Endothelial cell of hepatic sinusoid (primary cell): Measurements from ENCODE around the gene PIGU.

Experiments
- in situ Hi-C: cut with HindIII; loops from 2 replicates; pipeline ENCODE4 v1.10.0; 2017; ENCODE audit warnings: low sequenced_read_pairs

The PIGU gene

GRCh38 chr20:34539756-34540155 lies 137.1 kb downstream of the PIGU start:
- in situ Hi-C loops: loop anchor here (5.0 kb wide), 1 partner anchor 52 kb away; no protein-coding TSS in a partner anchor

DNA sequence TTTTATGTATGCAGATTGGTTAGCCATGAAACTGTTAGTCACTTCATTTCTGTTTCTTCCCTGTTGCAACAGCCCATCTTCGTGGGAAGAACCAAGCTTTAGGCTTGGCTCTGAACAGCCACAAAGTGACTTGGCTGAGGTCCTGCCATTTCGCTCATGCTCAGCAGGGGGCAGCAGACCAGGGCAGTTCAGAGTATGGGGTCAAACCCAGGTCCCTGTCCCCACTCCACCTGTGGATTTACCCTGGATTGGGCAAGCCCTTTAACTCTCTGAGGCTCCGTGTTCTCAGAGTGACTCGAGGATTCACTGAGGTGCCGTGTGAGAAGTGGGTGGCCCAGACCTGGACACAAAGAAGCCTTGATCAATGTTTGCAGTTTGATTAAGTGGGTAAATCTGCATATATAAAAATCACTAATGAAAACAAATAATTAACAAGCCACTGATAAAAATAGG lies 138.2 kb downstream of the PIGU start:
- in situ Hi-C loops: loop anchor here (5.0 kb wide), 1 partner anchor 51 kb away; no protein-coding TSS in a partner anchor

GRCh38 chr20:34537651-34538050 lies 139.2 kb downstream of the PIGU start:
- in situ Hi-C loops: loop anchor here (5.0 kb wide), 1 partner anchor 50 kb away; no protein-coding TSS in a partner anchor

- in situ Hi-C loops: loop anchor here (5.0 kb wide), 1 partner anchor 50 kb away; no protein-coding TSS in a partner anchor
Observed at GRCh38 chr20:34536798-34537394, 140.0 kb downstream of the PIGU start.

DNA sequence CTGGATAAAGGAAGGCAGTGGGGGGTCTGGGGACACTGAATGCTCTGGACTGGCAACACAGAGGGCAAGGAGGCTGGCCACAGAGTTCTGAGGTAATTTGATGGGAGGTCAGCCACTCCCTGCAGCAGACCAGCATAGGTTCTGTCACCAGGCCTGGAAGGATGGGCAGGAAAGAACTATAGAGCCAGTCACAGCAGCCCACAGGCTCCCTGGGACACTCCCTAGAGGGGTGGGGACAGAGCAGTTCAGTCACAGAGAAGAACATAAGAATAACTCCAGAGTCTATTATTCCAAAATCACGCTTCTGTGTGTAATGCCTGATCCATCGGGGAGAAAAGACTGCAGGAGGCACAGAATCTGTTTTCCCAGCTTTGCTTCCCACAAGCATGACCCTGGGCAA lies 141.0 kb downstream of the PIGU start:
- in situ Hi-C loops: loop anchor here (5.0 kb wide), 1 partner anchor 49 kb away; no protein-coding TSS in a partner anchor

GRCh38 chr20:34535301-34535840 lies 141.5 kb downstream of the PIGU start:
- in situ Hi-C loops: loop anchor here (5.0 kb wide), 1 partner anchor 48 kb away; no protein-coding TSS in a partner anchor

DNA sequence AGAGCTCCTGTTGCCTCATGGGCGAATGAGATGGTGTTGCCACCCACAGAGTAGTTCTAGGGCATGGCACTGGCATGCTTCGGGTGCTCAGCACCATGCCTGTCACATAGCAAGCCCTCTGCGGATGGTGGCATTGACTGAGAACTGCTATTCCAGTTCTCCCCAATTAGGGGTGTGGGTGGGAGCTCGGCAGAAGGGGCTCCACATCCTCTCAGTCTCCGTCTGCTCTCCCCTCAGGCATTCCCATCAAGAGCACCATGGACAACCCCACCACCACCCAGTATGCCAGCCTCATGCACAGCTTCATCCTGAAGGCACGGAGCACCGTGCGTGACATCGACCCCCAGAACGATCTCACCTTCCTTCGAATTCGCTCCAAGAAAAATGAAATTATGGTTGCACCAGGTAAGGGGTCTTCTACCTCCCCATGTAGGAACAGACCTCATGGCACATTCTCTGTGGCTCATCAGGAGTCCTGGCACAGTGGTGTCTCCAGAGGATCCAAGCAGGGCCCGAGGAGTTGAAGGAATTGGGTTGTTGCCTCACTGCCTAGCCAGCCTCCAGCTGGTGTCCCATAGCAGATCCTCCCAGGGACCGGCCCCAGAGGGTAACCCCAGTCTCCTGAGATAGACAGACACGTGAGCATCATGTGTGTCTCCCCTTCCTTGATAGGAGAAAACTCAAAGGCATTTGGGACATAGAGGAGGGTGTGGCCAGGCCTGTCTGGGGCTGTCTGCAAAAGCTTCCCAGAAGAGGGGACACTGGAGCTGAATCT lies 142.3 kb downstream of the PIGU start:
- in situ Hi-C loops: loop anchor here (5.0 kb wide), 3 partner anchors 33 to 178 kb away; no protein-coding TSS in a partner anchor

DNA sequence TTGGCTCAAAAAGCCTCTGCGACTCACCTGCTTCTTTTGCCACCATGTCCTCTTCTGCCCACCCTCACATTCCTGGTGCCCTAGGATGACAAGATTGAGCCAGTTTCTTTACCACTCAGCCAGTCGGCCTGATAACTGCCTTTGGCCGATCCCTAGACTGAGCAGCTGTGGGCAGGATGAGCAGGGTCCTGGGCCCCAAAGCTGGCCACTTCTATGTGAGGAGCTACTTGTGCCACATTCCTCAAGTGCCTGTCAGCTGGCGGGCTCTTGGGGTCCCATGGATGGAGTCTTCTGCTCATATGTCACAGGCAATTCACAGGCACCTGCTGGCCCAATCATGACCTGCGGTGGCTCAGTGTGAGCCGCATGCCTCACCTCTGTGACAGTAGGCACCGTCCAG lies 144.1 kb downstream of the PIGU start:
- in situ Hi-C loops: loop anchor here (5.0 kb wide), 2 partner anchors 35 to 180 kb away; no protein-coding TSS in a partner anchor

DNA sequence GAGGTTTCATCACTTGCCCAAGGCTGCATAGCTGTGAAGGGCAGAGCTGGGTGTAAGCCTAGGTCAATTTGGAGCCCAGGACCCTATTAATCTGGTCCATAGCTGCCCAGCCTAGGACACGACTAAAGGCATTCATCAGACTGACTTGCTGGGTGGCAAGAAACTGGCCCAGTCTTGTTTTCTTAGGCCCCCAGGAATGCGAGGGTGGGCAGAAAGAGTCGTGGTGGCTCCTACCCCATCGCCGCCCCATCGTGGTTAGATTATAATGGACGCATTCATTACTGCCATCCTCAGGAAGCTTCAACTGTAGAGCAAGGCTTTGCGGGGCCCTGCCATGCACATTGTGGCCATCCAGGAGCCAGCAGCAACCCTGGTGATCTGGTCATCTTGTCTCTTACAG lies 144.6 kb downstream of the PIGU start:
- in situ Hi-C loops: loop anchor here (5.0 kb wide), 2 partner anchors 35 to 180 kb away; no protein-coding TSS in a partner anchor

- in situ Hi-C loops: loop anchor here (5.0 kb wide), 2 partner anchors 36 to 181 kb away; no protein-coding TSS in a partner anchor
Observed at GRCh38 chr20:34531608-34532265, 145.2 kb downstream of the PIGU start.

GRCh38 chr20:34530342-34530741 lies 146.6 kb downstream of the PIGU start:
- in situ Hi-C loops: loop anchor here (5.0 kb wide), 2 partner anchors 37 to 182 kb away; no protein-coding TSS in a partner anchor

DNA sequence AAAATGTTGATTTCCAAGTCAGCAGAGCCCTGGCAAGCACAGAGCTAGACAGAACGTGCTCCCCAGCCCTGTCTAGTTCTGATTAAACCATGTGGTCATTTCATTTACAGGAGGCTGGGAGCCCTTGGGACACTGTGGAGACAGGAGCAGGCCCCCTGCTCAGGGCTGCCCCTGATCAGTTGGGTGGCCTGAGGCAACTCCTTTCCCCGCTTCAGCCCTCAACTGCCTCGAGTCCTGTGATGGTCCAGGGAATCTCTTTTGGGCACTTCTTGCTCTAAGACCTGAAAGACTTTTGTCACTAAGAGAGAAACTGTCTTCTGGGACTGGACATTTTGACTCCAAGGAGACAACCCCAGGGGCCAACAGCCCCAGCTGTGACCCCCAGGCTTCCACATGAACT lies 147.2 kb downstream of the PIGU start:
- in situ Hi-C loops: loop anchor here (5.0 kb wide), 2 partner anchors 38 to 183 kb away; no protein-coding TSS in a partner anchor

DNA sequence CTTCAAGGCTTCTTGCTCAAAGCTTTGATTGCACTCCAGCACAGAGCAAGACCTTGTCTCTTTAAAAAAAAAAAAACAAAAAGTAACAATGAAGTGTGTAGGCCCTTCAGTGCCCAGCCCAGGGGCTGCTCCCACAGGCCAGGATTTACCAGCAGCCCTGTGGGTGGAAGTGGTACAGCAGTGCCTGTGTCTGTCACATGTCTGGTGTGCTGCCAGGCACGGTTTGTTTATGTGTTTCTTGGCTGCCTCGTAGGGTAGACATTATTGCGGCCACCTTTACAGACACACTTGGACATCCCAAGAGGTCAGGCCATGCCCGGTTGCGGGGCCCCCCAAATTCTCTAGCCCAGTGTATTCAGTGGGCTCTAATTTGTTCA lies 148.0 kb downstream of the PIGU start:
- in situ Hi-C loops: no loop called here

DNA sequence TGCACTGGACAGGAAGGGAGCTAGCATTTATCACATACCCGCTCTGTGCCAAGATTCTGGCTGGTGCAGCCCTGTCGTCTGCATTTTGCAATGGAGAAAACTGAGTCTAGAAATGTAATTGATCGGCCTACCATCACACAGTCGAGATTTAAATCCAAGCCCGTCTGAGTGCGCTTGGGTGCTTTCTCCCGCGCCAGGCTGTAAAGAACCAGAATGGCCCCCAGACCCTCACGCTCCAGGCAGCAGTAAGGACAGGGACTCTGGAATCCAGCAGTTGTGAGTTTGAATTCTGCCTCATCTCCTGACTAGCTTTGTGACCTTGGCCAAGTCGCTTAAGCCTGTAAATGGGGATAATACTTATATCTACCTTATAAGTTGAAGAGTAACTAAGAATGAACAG lies 149.9 kb downstream of the PIGU start:
- in situ Hi-C loops: no loop called here

GRCh38 chr20:34526466-34526865 lies 150.4 kb downstream of the PIGU start:
- in situ Hi-C loops: no loop called here

DNA sequence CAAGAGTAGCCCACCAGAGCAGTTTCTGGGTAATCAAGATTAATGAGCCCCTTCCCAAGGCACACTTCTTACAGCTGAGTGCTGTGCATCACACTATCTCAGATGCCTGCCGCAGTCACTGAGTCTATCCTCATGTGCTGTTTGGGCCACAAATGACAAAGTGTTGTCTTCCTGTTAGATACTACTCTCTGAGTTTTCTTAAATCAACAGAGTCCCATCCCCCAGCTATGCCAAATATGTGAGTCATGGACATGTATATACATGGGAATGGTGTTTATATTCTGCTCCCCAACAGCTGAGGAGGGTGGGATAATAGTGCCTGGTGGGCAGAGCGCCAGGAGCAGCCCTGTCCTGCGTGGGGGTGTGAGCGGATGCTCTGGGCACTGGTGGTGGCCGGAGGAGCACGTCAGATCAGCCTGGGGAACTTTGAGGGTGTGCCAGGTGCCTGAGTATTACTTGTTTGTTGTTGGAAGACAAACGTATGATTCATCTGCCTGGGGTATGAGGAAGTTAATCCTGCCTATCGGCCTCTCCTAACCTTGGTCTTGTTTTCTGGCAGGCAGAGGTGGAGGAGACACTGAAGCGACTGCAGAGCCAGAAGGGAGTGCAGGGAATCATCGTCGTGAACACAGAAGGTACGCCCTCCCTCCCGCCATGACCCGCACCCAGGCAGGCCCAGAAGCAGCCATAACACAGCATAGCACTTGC lies 151.0 kb downstream of the PIGU start:
- in situ Hi-C loops: no loop called here

GRCh38 chr20:34525342-34525708 lies 151.6 kb downstream of the PIGU start:
- in situ Hi-C loops: no loop called here

GRCh38 chr20:34524426-34524825 lies 152.5 kb downstream of the PIGU start:
- in situ Hi-C loops: loop anchor here (25.0 kb wide), 1 partner anchor 187 kb away; no protein-coding TSS in a partner anchor

DNA sequence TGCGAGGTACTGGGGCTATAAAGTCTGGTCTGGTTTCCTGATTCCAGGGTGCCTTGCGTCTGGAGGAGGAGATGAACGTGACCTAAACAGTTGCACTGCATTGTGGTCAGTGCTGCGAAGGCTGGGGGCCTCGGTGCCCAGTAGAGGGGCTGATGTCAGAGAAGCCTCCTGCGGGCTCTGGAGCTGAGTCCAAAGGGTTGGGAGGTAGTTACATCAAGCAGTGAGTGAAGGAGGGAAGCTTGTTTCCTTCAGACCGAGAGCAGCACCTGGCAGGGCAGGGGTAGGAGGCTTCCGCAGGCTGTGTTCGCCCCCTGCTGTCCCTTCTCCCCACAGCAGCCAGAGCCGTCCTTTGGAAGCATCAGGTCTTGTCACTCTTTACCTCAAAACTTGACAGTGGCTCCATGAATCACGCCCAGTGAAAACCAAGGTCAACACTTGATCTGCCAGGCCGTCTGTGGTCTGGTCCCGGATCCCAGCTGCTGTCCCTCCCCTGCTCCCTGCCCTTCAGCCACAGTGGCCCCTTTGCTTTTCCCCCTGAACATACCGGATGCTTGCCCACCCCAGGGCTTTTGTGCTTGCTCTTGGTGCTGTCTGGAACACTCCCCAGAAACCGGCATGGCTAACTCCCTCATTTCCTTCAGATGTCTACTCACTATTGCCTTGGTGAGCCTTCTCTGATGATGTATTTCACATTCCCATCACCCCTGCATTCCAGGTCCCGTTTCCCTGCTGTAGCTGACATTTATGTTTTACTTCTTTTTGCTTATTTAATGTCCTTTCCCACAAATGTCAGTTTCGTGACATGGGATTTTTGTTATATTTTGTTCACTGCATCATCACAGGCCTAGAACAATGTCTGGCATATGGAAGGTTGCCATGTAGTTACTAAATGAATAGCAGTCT lies 153.7 kb downstream of the PIGU start:
- in situ Hi-C loops: loop anchor here (25.0 kb wide), 1 partner anchor 186 kb away; no protein-coding TSS in a partner anchor
